ENCODE measurements around the gene DVL1. TPM values are rescaled to one million over a fixed set of nuclear protein-coding genes. Genes with fewer than 3 reads are reported as not detected.
"Not testable (repeated sequence)": the region's sequence is repeated elsewhere in the genome, so short reads cannot be mapped to it uniquely, and the experiment has no call there.

Gene DVL1
- total and polyA plus RNA-seq, 10 of the 15 experiments (the other 5 are each of a cell fraction or from before 2014, with no cell fraction given): 0.10 to 31.1 (median 4.6) TPM

GRCh38 chr1:1385931-1386330, 36.7 kb upstream of the DVL1 start:
- peaks cover 32 to 41% of the 10 kb centered on the region in 2 experiments for H3K36me3 ChIP-seq (ENCODE audit: control insufficient read depth in 2 of 2, insufficient read depth in 2 of 2, low read length in 1 of 2)
- TF ChIP-seq ZBTB11 (CRISPR knock-in tag; IDR thresholded peaks at IDR 0.05) (no peak), SKIL (IDR thresholded peaks at IDR 0.05; ENCODE audit: low read depth, poor library complexity, severe bottlenecking) (no peak), POLR2A (IDR thresholded peaks at IDR 0.05; ENCODE audit: low read depth, low read length) (peak; percentile 54; the same call in 1 of the 2 replicates)
- H3K27ac ChIP-seq (ENCODE audit: control insufficient read depth, insufficient read depth): no peak overlapping the region
- H3K4me2 ChIP-seq (ENCODE audit: control insufficient read depth, insufficient read depth): no peak overlapping the region
- intact Hi-C loops (cut with micrococcal nuclease; ENCODE audit: unreplicated experiment) (no loop called here), in situ Hi-C loops (cut with MboI) (no loop called here)
- no TSS peak for BruUV-seq (replicated peaks)
- no peaks in the 10 kb centered on the region for H3K79me2 ChIP-seq (ENCODE audit: control insufficient read depth, insufficient read depth, low read length)
- RAD21 ChIA-PET (ENCODE audit: unreplicated experiment): no interaction called here
- CTCF ChIA-PET: no interaction called here
- ATAC-seq (no peak), DNase-seq (ENCODE audit: low read depth, low spot score) (no peak), FAIRE-seq (no peak)
- H4K20me1 ChIP-seq (ENCODE audit: control insufficient read depth, insufficient read depth): no peaks in the 10 kb centered on the region
- SMC1A ChIA-PET (ENCODE audit: uncharacterized antibody, unreplicated experiment): interaction anchor here (1.0 kb wide), 1 partner anchor 12 kb away, joined by 3 read pairs; no protein-coding TSS in a partner anchor
- H3K9me3 ChIP-seq (replicated peaks; ENCODE audit: control insufficient read depth, insufficient read depth, low read length): no peaks in the 10 kb centered on the region
- no peak overlapping the region for H2AFZ ChIP-seq (ENCODE audit: control insufficient read depth, low read depth, low read length)
- POLR2A ChIA-PET: interaction anchor here (0.6 kb wide), 2 partner anchors 11 to 390 kb away, joined by 7 to 9 read pairs; no protein-coding TSS in a partner anchor
- no peaks in the 10 kb centered on the region for H3K4me1 ChIP-seq (ENCODE audit: control insufficient read depth, insufficient read depth, low read length)
- WGBS (ENCODE audit: insufficient coverage, insufficient replicate concordance, low lambda C conversion rate, missing lambda C conversion rate): 93% methylated on average over 8 of the region's 8 CpGs
- H3K4me3 ChIP-seq: no peak overlapping the region
- H3K27me3 ChIP-seq (replicated peaks in 1 of 2; ENCODE audit: control insufficient read depth in 2 of 2, insufficient read depth in 2 of 2, low read length in 1 of 2): no peaks in the 10 kb centered on the region
- H3K9ac ChIP-seq (ENCODE audit: control insufficient read depth, insufficient read depth, low read length): no peak overlapping the region

- H3K9me3 ChIP-seq (replicated peaks; ENCODE audit: control insufficient read depth, insufficient read depth, low read length); DNase-seq (ENCODE audit: low read depth, low spot score); SMC1A ChIA-PET (ENCODE audit: uncharacterized antibody, unreplicated experiment); in situ Hi-C loops (cut with MboI); H3K4me1 ChIP-seq (ENCODE audit: control insufficient read depth, insufficient read depth, low read length); H3K27ac ChIP-seq (ENCODE audit: control insufficient read depth, insufficient read depth); intact Hi-C loops (cut with micrococcal nuclease; ENCODE audit: unreplicated experiment); H3K4me3 ChIP-seq; H3K27me3 ChIP-seq (replicated peaks in 1 of 2; ENCODE audit: control insufficient read depth in 2 of 2, insufficient read depth in 2 of 2, low read length in 1 of 2); ATAC-seq; H3K9ac ChIP-seq (ENCODE audit: control insufficient read depth, insufficient read depth, low read length); H4K20me1 ChIP-seq (ENCODE audit: control insufficient read depth, insufficient read depth); CTCF ChIA-PET; H2AFZ ChIP-seq (ENCODE audit: control insufficient read depth, low read depth, low read length); RAD21 ChIA-PET (ENCODE audit: unreplicated experiment); FAIRE-seq; H3K4me2 ChIP-seq (ENCODE audit: control insufficient read depth, insufficient read depth); BruUV-seq (replicated peaks); H3K79me2 ChIP-seq (ENCODE audit: control insufficient read depth, insufficient read depth, low read length): not testable (repeated sequence)
- POLR2A ChIA-PET: interaction anchor here (0.6 kb wide), 1 partner anchor 391 kb away, joined by 7 read pairs; no protein-coding TSS in a partner anchor
- H3K36me3 ChIP-seq (ENCODE audit: control insufficient read depth in 2 of 2, insufficient read depth in 2 of 2, low read length in 1 of 2): peaks cover 26 to 42% of the 10 kb centered on the region in 2 experiments
- WGBS (ENCODE audit: insufficient coverage, insufficient replicate concordance, low lambda C conversion rate, missing lambda C conversion rate): 95% methylated on average over 29 of the region's 29 CpGs
Observed at GRCh38 chr1:1385339-1385738, 36.1 kb upstream of the DVL1 start.
